KOPT-K1 (cell line): ENCODE measurements around the gene GLB1L2.
A peak's percentile ranks its signal among the peaks of the same experiment; 100 is the strongest.

Experiments
- H3K27ac ChIP-seq: fragments of 200-600 bp; sonication (generic); 2 replicates; pipeline ENCODE4 v1.5.1; 2016; ENCODE audit warnings: antibody characterized with exemption, mild to moderate bottlenecking, low read depth, low read length; ENCODE audit not compliant: poor library complexity, severe bottlenecking
- H3K36me3 ChIP-seq: fragments of 200-600 bp; sonication (generic); 2 replicates; pipeline ENCODE4 v1.5.1; 2017; ENCODE audit warnings: antibody characterized with exemption, mild to moderate bottlenecking, low read length, moderate library complexity; ENCODE audit not compliant: insufficient read depth
- H3K9me3 ChIP-seq: fragments of 200-600 bp; sonication (generic); 2 replicates; pipeline ENCODE4 v1.5.1; 2017; ENCODE audit warnings: antibody characterized with exemption, low read length, mild to moderate bottlenecking; ENCODE audit not compliant: insufficient read depth, poor library complexity, severe bottlenecking

Gene GLB1L2

GRCh38 chr11:134349802-134350355 lies 18.1 kb downstream of the GLB1L2 start:
- Histone ChIP-seq H3K27ac (no peak overlapping the region), H3K9me3 (peaks cover 4% of the 10 kb centered on the region), H3K36me3 (no peaks in the 10 kb centered on the region)

GRCh38 chr11:134350381-134350780 lies 18.6 kb downstream of the GLB1L2 start:
- peaks cover 4% of the 10 kb centered on the region for H3K9me3 ChIP-seq
- H3K36me3 ChIP-seq: no peaks in the 10 kb centered on the region
- H3K27ac ChIP-seq: no peak overlapping the region

- H3K36me3 ChIP-seq: no peaks in the 10 kb centered on the region
- no peak overlapping the region for H3K27ac ChIP-seq
- peaks cover 4% of the 10 kb centered on the region for H3K9me3 ChIP-seq
Measured at GRCh38 chr11:134352111-134352510, 20.3 kb downstream of the GLB1L2 start.

GRCh38 chr11:134355136-134355535 lies 23.3 kb downstream of the GLB1L2 start:
- Histone ChIP-seq H3K36me3 (no peaks in the 10 kb centered on the region), H3K9me3 (peaks cover 4% of the 10 kb centered on the region), H3K27ac (no peak overlapping the region)

- Histone ChIP-seq H3K36me3 (no peaks in the 10 kb centered on the region), H3K27ac (no peak overlapping the region), H3K9me3 (peaks cover 4% of the 10 kb centered on the region)
Measured at GRCh38 chr11:134355656-134356055, 23.9 kb downstream of the GLB1L2 start.

- Histone ChIP-seq H3K36me3 (no peaks in the 10 kb centered on the region), H3K27ac (no peak overlapping the region), H3K9me3 (peaks cover 4% of the 10 kb centered on the region)
Measured at GRCh38 chr11:134356656-134357544, 25.1 kb downstream of the GLB1L2 start.

GRCh38 chr11:134357545-134357839 lies 25.7 kb downstream of the GLB1L2 start:
- H3K9me3 ChIP-seq: peaks cover 4% of the 10 kb centered on the region
- H3K36me3 ChIP-seq: no peaks in the 10 kb centered on the region
- H3K27ac ChIP-seq: no peak overlapping the region

GRCh38 chr11:134358165-134358855 lies 26.5 kb downstream of the GLB1L2 start:
- Histone ChIP-seq H3K27ac (no peak overlapping the region), H3K36me3 (no peaks in the 10 kb centered on the region), H3K9me3 (peaks cover 4% of the 10 kb centered on the region)

- H3K36me3 ChIP-seq: no peaks in the 10 kb centered on the region
- H3K27ac ChIP-seq: no peak overlapping the region
- H3K9me3 ChIP-seq: peaks cover 1% of the 10 kb centered on the region
Measured at GRCh38 chr11:134358856-134359490, 27.2 kb downstream of the GLB1L2 start.

GRCh38 chr11:134359646-134360045 lies 27.9 kb downstream of the GLB1L2 start:
- H3K36me3 ChIP-seq: no peaks in the 10 kb centered on the region
- H3K27ac ChIP-seq: no peak overlapping the region

GRCh38 chr11:134360050-134360835 lies 28.5 kb downstream of the GLB1L2 start:
- Histone ChIP-seq H3K27ac (no peak overlapping the region), H3K9me3 (no peaks in the 10 kb centered on the region), H3K36me3 (no peaks in the 10 kb centered on the region)

More at GRCh38 chr11:134359646-134360045, 27.9 kb downstream of the GLB1L2 start:
- H3K9me3 ChIP-seq: no peaks in the 10 kb centered on the region

- no peaks in the 10 kb centered on the region for H3K9me3 ChIP-seq
- peak overlapping the region; percentile 23 for H3K27ac ChIP-seq
Measured at GRCh38 chr11:134361661-134362060, 29.9 kb downstream of the GLB1L2 start.

GRCh38 chr11:134362192-134362901 lies 30.6 kb downstream of the GLB1L2 start:
- Histone ChIP-seq H3K27ac (no peak overlapping the region), H3K9me3 (no peaks in the 10 kb centered on the region), H3K36me3 (no peaks in the 10 kb centered on the region)

More at GRCh38 chr11:134361661-134362060, 29.9 kb downstream of the GLB1L2 start:
- no peaks in the 10 kb centered on the region for H3K36me3 ChIP-seq

- H3K36me3 ChIP-seq: no peaks in the 10 kb centered on the region
- no peaks in the 10 kb centered on the region for H3K9me3 ChIP-seq
- no peak overlapping the region for H3K27ac ChIP-seq
Measured at GRCh38 chr11:134363161-134363560, 31.4 kb downstream of the GLB1L2 start.
